ENCODE measurements around the gene ACP3. TPM values are rescaled to one million over a fixed set of nuclear protein-coding genes. Genes with fewer than 3 reads are reported as not detected.

The ACP3 gene
- total and polyA plus RNA-seq, 2 of the 4 experiments (the other 2 are of a cell fraction) = 0.36 to 0.54 TPM

GRCh38 chr3:132348531-132348930, 31.3 kb downstream of the ACP3 start:
- intact Hi-C loops (cut with micrococcal nuclease) (no loop called here), dilution Hi-C loops (cut with HindIII; ENCODE audit: low sequenced_read_pairs, unreplicated experiment) (no loop called here), in situ Hi-C loops (cut with MboI; ENCODE audit: low sequenced_read_pairs) (loop anchor here (5.0 kb wide), 1 partner anchor 91 kb away; no protein-coding TSS in a partner anchor)
- TF ChIP-seq RAD21 (IDR thresholded peaks at IDR 0.05; ENCODE audit: low read length) (no peak), NFE2L2 (IDR thresholded peaks at IDR 0.05; ENCODE audit: low read depth, low read length) (no peak), POLR2A (IDR thresholded peaks at IDR 0.05; ENCODE audit: low read depth, low read length) (no peak), CTCF (conservative IDR thresholded peaks at IDR 0.05; ENCODE audit: low read depth, low read length) (no peak), SMC3 (IDR thresholded peaks at IDR 0.05; ENCODE audit: low read depth, low read length) (no peak), RFX5 (IDR thresholded peaks at IDR 0.05; ENCODE audit: low read depth, low read length) (no peak)
- Histone ChIP-seq H3K14ac (replicated peaks; ENCODE audit: low read depth, low read length) (no peak overlapping the region), H3K27me3 (ENCODE audit: control insufficient read depth, insufficient read depth, low read length) (peaks cover 2% of the 10 kb centered on the region; the same call in 1 of the 2 replicates), H3K4me1 (ENCODE audit: control insufficient read depth, insufficient read depth, low read length) (no peaks in the 10 kb centered on the region), H3K79me1 (ENCODE audit: low read depth in 1 of 2, low read length in 2 of 2) (no peaks in the 10 kb centered on the region), H3K56ac (ENCODE audit: extremely low read depth, insufficient read depth, low read length) (no peak overlapping the region), H3K23ac (ENCODE audit: low read depth, low read length) (no peak overlapping the region), H2BK20ac (ENCODE audit: low read depth, low read length) (no peak overlapping the region), H3K9ac (ENCODE audit: low read depth, low read length) (no peak overlapping the region), H2AFZ (replicated peaks; ENCODE audit: low read length, poor library complexity) (no peak overlapping the region), H3K27ac (ENCODE audit: insufficient read depth, low read length) (no peak overlapping the region), H2BK120ac (ENCODE audit: low read depth, low read length) (no peak overlapping the region), H3K4ac (ENCODE audit: low read depth, low read length) (no peak overlapping the region), H2AK5ac (ENCODE audit: low read depth, low read length) (no peak overlapping the region), H4K5ac (ENCODE audit: low read depth, low read length) (no peak overlapping the region), H2AK9ac (replicated peaks; ENCODE audit: low read depth, low read length, poor library complexity) (no peak overlapping the region), H4K20me1 (ENCODE audit: insufficient read depth, low read length) (no peaks in the 10 kb centered on the region), H2BK15ac (ENCODE audit: low read depth, low read length) (no peak overlapping the region), H3K18ac (ENCODE audit: low read depth, low read length) (no peak overlapping the region), H4K91ac (ENCODE audit: insufficient read depth, low read depth, low read length) (no peak overlapping the region), H4K8ac (ENCODE audit: low read depth in 2 of 2, low read length in 2 of 2) (no peak overlapping the region), H3K4me3 (ENCODE audit: insufficient read depth, low read depth, low read length) (no peak overlapping the region), H2BK5ac (ENCODE audit: low read depth, low read length, poor library complexity, severe bottlenecking) (no peak overlapping the region), H3K9me3 (ENCODE audit: control insufficient read depth, insufficient read depth, low read length) (no peaks in the 10 kb centered on the region), H3K9me1 (ENCODE audit: insufficient read depth, low read length) (no peaks in the 10 kb centered on the region), H3K36me3 (ENCODE audit: control insufficient read depth, insufficient read depth, low read length) (no peaks in the 10 kb centered on the region), H3K4me2 (ENCODE audit: low read depth, low read length) (no peak overlapping the region)
- ChIA-PET CTCF (interaction anchor here (0.6 to 1.1 kb wide), 3 partner anchors 92 to 135 kb away, joined by 3 to 5 read pairs (median 3); no protein-coding TSS in a partner anchor), POLR2A (ENCODE audit: unreplicated experiment) (no interaction called here)
- WGBS, 2 experiments (ENCODE audit: extremely low coverage in 2 of 2, insufficient read length in 1 of 2) = no CpG with 5 or more reads among the region's 1 CpG
- ATAC-seq (ENCODE audit: low read depth) (no peak), DNase-seq (no peak)
- no TSS peak for BruUV-seq (replicated peaks)
